ENCODE measurements around the gene COG5. TPM values are rescaled to one million over a fixed set of nuclear protein-coding genes. Genes with fewer than 3 reads are reported as not detected.

Gene COG5
- polyA plus RNA-seq, 3 donors: 12.7 to 29.0 (median 28.1) TPM

GRCh38 chr7:107398161-107398560 is 165.6 kb downstream of the COG5 start:
- Histone ChIP-seq H3K36me3 (replicated peaks in 1 of 2; ENCODE audit: control insufficient read depth in 1 of 2, insufficient read depth in 2 of 2, low read length in 2 of 2) (no peaks in the 10 kb centered on the region), H3K9ac (ENCODE audit: insufficient read depth, low read length, poor library complexity, severe bottlenecking) (no peak overlapping the region), H3K4me2 (replicated peaks; ENCODE audit: extremely low read depth, low read length, poor library complexity, severe bottlenecking) (no peak overlapping the region), H3K79me2 (ENCODE audit: insufficient read depth, low read length) (no peaks in the 10 kb centered on the region), H3K9me3 (replicated peaks in 1 of 2; ENCODE audit: control insufficient read depth in 1 of 2, insufficient read depth in 1 of 2, low read length in 2 of 2) (no peaks in the 10 kb centered on the region), H3K27ac (ENCODE audit: low read depth in 1 of 2, low read length in 2 of 2) (no peak overlapping the region), H4K20me1 (ENCODE audit: insufficient read depth, low read length) (no peaks in the 10 kb centered on the region), H3K4me1 (ENCODE audit: control insufficient read depth in 1 of 2, insufficient read depth in 2 of 2, low read length in 2 of 2) (no peaks in the 10 kb centered on the region), H3K27me3 (ENCODE audit: control insufficient read depth in 2 of 2, insufficient read depth in 2 of 2, low read length in 2 of 2) (no peaks in the 10 kb centered on the region), H2AFZ (ENCODE audit: insufficient read depth, low read depth, low read length, poor library complexity, severe bottlenecking) (no peak overlapping the region), H3K4me3 (replicated peaks in 1 of 3; ENCODE audit: low read depth in 2 of 3, low read length in 3 of 3) (no peak overlapping the region)
- DNase-seq: no peak
- Mint-ChIP-seq H3K27me3 (ENCODE audit: low read depth in 3 of 3) (no peaks in the 10 kb centered on the region), H3K4me3 (no peak overlapping the region), H3K9me3 (peaks cover 0 to 3% (median 0%) of the 10 kb centered on the region in 7 donors), H3K27ac (no peak overlapping the region), H3K36me3 (peaks cover 9 to 11% of the 10 kb centered on the region in 2 donors), H3K4me1 (peaks cover 2% of the 10 kb centered on the region)
- no peak for TF ChIP-seq CTCF (IDR thresholded peaks at IDR 0.05)
- intact Hi-C loops (cut with micrococcal nuclease): no loop called here
- 100% methylated on average over 3 of the region's 9 CpGs for WGBS (ENCODE audit: insufficient coverage)

- H3K4me1 ChIP-seq (ENCODE audit: control insufficient read depth in 1 of 2, insufficient read depth in 2 of 2, low read length in 2 of 2): no peaks in the 10 kb centered on the region
- no peak overlapping the region for H3K27ac ChIP-seq (ENCODE audit: low read depth in 1 of 2, low read length in 2 of 2)
- H3K27me3 Mint-ChIP-seq (ENCODE audit: low read depth in 3 of 3): no peaks in the 10 kb centered on the region
- H3K27me3 ChIP-seq (ENCODE audit: control insufficient read depth in 2 of 2, insufficient read depth in 2 of 2, low read length in 2 of 2): no peaks in the 10 kb centered on the region
- no peak overlapping the region for H2AFZ ChIP-seq (ENCODE audit: insufficient read depth, low read depth, low read length, poor library complexity, severe bottlenecking)
- peaks cover 0 to 3% (median 0%) of the 10 kb centered on the region in 7 donors for H3K9me3 Mint-ChIP-seq
- no peaks in the 10 kb centered on the region for H3K9me3 ChIP-seq (replicated peaks in 1 of 2; ENCODE audit: control insufficient read depth in 1 of 2, insufficient read depth in 1 of 2, low read length in 2 of 2)
- peaks cover 9 to 11% of the 10 kb centered on the region in 2 donors for H3K36me3 Mint-ChIP-seq
- intact Hi-C loops (cut with micrococcal nuclease): no loop called here
- peaks cover 2% of the 10 kb centered on the region for H3K4me1 Mint-ChIP-seq
- no peaks in the 10 kb centered on the region for H3K79me2 ChIP-seq (ENCODE audit: insufficient read depth, low read length)
- WGBS (ENCODE audit: insufficient coverage): no CpG with 5 or more reads among the region's 2 CpGs
- no peak overlapping the region for H3K4me3 Mint-ChIP-seq
- no peaks in the 10 kb centered on the region for H4K20me1 ChIP-seq (ENCODE audit: insufficient read depth, low read length)
- H3K27ac Mint-ChIP-seq: peak overlapping the region in 1 of 7 donors; percentile 43
- TF ChIP-seq CTCF (IDR thresholded peaks at IDR 0.05): no peak
- no peaks in the 10 kb centered on the region for H3K36me3 ChIP-seq (replicated peaks in 1 of 2; ENCODE audit: control insufficient read depth in 1 of 2, insufficient read depth in 2 of 2, low read length in 2 of 2)
- H3K4me3 ChIP-seq (replicated peaks in 1 of 3; ENCODE audit: low read depth in 2 of 3, low read length in 3 of 3): no peak overlapping the region
- no peak overlapping the region for H3K9ac ChIP-seq (ENCODE audit: insufficient read depth, low read length, poor library complexity, severe bottlenecking)
- no peak overlapping the region for H3K4me2 ChIP-seq (replicated peaks; ENCODE audit: extremely low read depth, low read length, poor library complexity, severe bottlenecking)
- peak in 1 of 3 donors; percentile 7 for DNase-seq
Measured at GRCh38 chr7:107396990-107397389, 166.7 kb downstream of the COG5 start.
